Measurements from ENCODE around the gene AOPEP.

Gene AOPEP

GRCh38 chr9:94892675-94893074 is 166.2 kb downstream of the AOPEP start:
- Histone ChIP-seq H3K27ac (ENCODE audit: low read length) (no peak overlapping the region), H3K4me1 (ENCODE audit: low read length) (peaks cover 6% of the 10 kb centered on the region)

GRCh38 chr9:94894094-94894699 is 167.7 kb downstream of the AOPEP start:
- no peak for TF ChIP-seq EZH2phosphoT487 (IDR thresholded peaks at IDR 0.05; ENCODE audit: low read depth)
- TF ChIP-seq CTCF (IDR thresholded peaks at IDR 0.05; ENCODE audit: low read depth, low read length) = no peak
- Histone ChIP-seq H4K20me1 (ENCODE audit: insufficient read depth, low read length) (no peaks in the 10 kb centered on the region), H3K79me2 (ENCODE audit: low read length) (no peaks in the 10 kb centered on the region), H3K27ac (ENCODE audit: low read length) (no peak overlapping the region), H2AFZ (ENCODE audit: low read depth, low read length) (no peak overlapping the region), H3K27me3 (ENCODE audit: low read depth, low read length) (no peaks in the 10 kb centered on the region), H3K4me3 (ENCODE audit: low read length) (no peak overlapping the region), H3K9ac (ENCODE audit: low read length) (no peak overlapping the region), H3K36me3 (replicated peaks; ENCODE audit: low read depth, low read length) (peaks cover 3% of the 10 kb centered on the region), H3K4me2 (ENCODE audit: low read length) (no peak overlapping the region), H3K9me3 (ENCODE audit: insufficient read depth, low read length) (peaks cover 8% of the 10 kb centered on the region), H3K4me1 (ENCODE audit: low read length) (peaks cover 6% of the 10 kb centered on the region)

More at GRCh38 chr9:94892675-94893074, 166.2 kb downstream of the AOPEP start:
- Histone ChIP-seq H3K9ac (ENCODE audit: low read length) (no peak overlapping the region), H3K4me3 (ENCODE audit: low read length) (no peak overlapping the region), H2AFZ (ENCODE audit: low read depth, low read length) (no peak overlapping the region), H3K4me2 (ENCODE audit: low read length) (no peak overlapping the region), H3K9me3 (ENCODE audit: insufficient read depth, low read length) (peaks cover 8% of the 10 kb centered on the region), H3K79me2 (ENCODE audit: low read length) (no peaks in the 10 kb centered on the region), H4K20me1 (ENCODE audit: insufficient read depth, low read length) (no peaks in the 10 kb centered on the region), H3K36me3 (replicated peaks; ENCODE audit: low read depth, low read length) (peaks cover 3% of the 10 kb centered on the region), H3K27me3 (ENCODE audit: low read depth, low read length) (no peaks in the 10 kb centered on the region)
- TF ChIP-seq CTCF (IDR thresholded peaks at IDR 0.05; ENCODE audit: low read depth, low read length) = no peak
- no peak for TF ChIP-seq EZH2phosphoT487 (IDR thresholded peaks at IDR 0.05; ENCODE audit: low read depth)

GRCh38 chr9:94895668-94896067 is 169.2 kb downstream of the AOPEP start:
- H3K4me2 ChIP-seq (ENCODE audit: low read length) = no peak overlapping the region
- H3K79me2 ChIP-seq (ENCODE audit: low read length) = no peaks in the 10 kb centered on the region
- no peak overlapping the region for H3K27ac ChIP-seq (ENCODE audit: low read length)
- no peak overlapping the region for H2AFZ ChIP-seq (ENCODE audit: low read depth, low read length)
- H3K27me3 ChIP-seq (ENCODE audit: low read depth, low read length) = no peaks in the 10 kb centered on the region
- H3K4me1 ChIP-seq (ENCODE audit: low read length) = peaks cover 6% of the 10 kb centered on the region
- H3K4me3 ChIP-seq (ENCODE audit: low read length) = no peak overlapping the region
- peaks cover 3% of the 10 kb centered on the region for H3K36me3 ChIP-seq (replicated peaks; ENCODE audit: low read depth, low read length)
- peaks cover 6% of the 10 kb centered on the region for H3K9me3 ChIP-seq (ENCODE audit: insufficient read depth, low read length)
- H4K20me1 ChIP-seq (ENCODE audit: insufficient read depth, low read length) = no peaks in the 10 kb centered on the region
- no peak overlapping the region for H3K9ac ChIP-seq (ENCODE audit: low read length)
- no peak for TF ChIP-seq CTCF (IDR thresholded peaks at IDR 0.05; ENCODE audit: low read depth, low read length)

GRCh38 chr9:94896512-94896911 is 170.0 kb downstream of the AOPEP start:
- H4K20me1 ChIP-seq (ENCODE audit: insufficient read depth, low read length) = no peaks in the 10 kb centered on the region
- no peaks in the 10 kb centered on the region for H3K79me2 ChIP-seq (ENCODE audit: low read length)
- H3K27ac ChIP-seq (ENCODE audit: low read length) = no peak overlapping the region
- H3K36me3 ChIP-seq (replicated peaks; ENCODE audit: low read depth, low read length) = no peaks in the 10 kb centered on the region
- no peaks in the 10 kb centered on the region for H3K27me3 ChIP-seq (ENCODE audit: low read depth, low read length)
- H3K4me3 ChIP-seq (ENCODE audit: low read length) = no peak overlapping the region
- no peak overlapping the region for H3K4me2 ChIP-seq (ENCODE audit: low read length)
- no peak overlapping the region for H3K9ac ChIP-seq (ENCODE audit: low read length)
- H2AFZ ChIP-seq (ENCODE audit: low read depth, low read length) = no peak overlapping the region
- H3K4me1 ChIP-seq (ENCODE audit: low read length) = peaks cover 6% of the 10 kb centered on the region
- TF ChIP-seq CTCF (IDR thresholded peaks at IDR 0.05; ENCODE audit: low read depth, low read length) = no peak
- TF ChIP-seq EZH2phosphoT487 (IDR thresholded peaks at IDR 0.05; ENCODE audit: low read depth) = no peak
- H3K9me3 ChIP-seq (ENCODE audit: insufficient read depth, low read length) = no peaks in the 10 kb centered on the region

Data from OCI-LY3 (cell line).